Esophagus squamous epithelium (tissue), 5 donors: Measurements from ENCODE around the gene MMP11. TPM values are rescaled to one million over a fixed set of nuclear protein-coding genes. Genes with fewer than 3 reads are reported as not detected.

ENCODE experiments used
- DNase-seq: peaks from one replicate; lab custom pipeline; 2025; lab: John Stamatoyannopoulos, UW
- H3K27ac ChIP-seq, 4 donors: fragments of 200-600 bp; sonication (generic); one replicate each; pipeline ENCODE4 v1.5.1; 2016 to 2019; ENCODE audit warnings: mild to moderate bottlenecking in 1 of 4
- H3K27me3 ChIP-seq, 4 donors: fragments of 200-600 bp; sonication (generic); 1 replicate in 3 of 4; 2 replicates in 1 of 4; pipeline versions ENCODE4 v1.5.1 to v1.6.0; 2017 to 2021; ENCODE audit warnings: antibody characterized with exemption in 1 of 4
- H3K36me3 ChIP-seq, 3 donors: fragments of 200-600 bp; sonication (generic); one replicate each; pipeline ENCODE4 v1.5.1; 2016 to 2019
- H3K4me1 ChIP-seq, 3 donors: fragments of 200-600 bp; sonication (generic); one replicate each; pipeline ENCODE4 v1.5.1; 2017 to 2019
- H3K4me3 ChIP-seq, 4 donors: fragments of 200-600 bp; sonication (generic); 1 replicate in 3 of 4; 2 replicates in 1 of 4; pipeline ENCODE4 v1.5.1; 2016 to 2019; ENCODE audit warnings: mild to moderate bottlenecking in 2 of 4, moderate library complexity in 1 of 4
- H3K9me3 ChIP-seq, 3 donors: fragments of 200-600 bp; sonication (generic); one replicate each; pipeline ENCODE4 v1.5.1; 2016 to 2019
- POLR2A ChIP-seq, 4 donors: fragments of 450-650 bp; IDR thresholded peaks; one replicate each; pipeline ENCODE4 v1.6.1; 2017; ENCODE audit warnings: antibody characterized with exemption in 4 of 4, mild to moderate bottlenecking in 4 of 4, moderate library complexity in 3 of 4
- WGBS, 2 donors: methylation state at CpG; one replicate each; pipeline ENCODE4 v1.1.5; 2018; 5-methylcytosine and 5-hydroxymethylcytosine counted together
- intact Hi-C: fragments of 100-400 bp; cut with DNase I; formaldehyde crosslinking; loops from one replicate; pipeline ENCODE4 v1.15.0; 2022
- total RNA-seq, 4 donors: library from RNA; depleted of rRNA; stranded (reverse); fragments of >200 nt; gene quantifications; one replicate each; pipeline ENCODE4 v1.1.0, GENCODE V29; 2016
- TF ChIP-seq, protein P1 (sequence below), 6 experiments: fragments of 450-650 bp in 4 of 6; fragments of 200-600 bp in 2 of 6; sonication (generic) in 2 of 6; IDR thresholded peaks; one replicate each; pipeline ENCODE4 v1.5.1; 2016 to 2019; ENCODE audit warnings: antibody characterized with exemption in 6 of 6, mild to moderate bottlenecking in 4 of 6, moderate library complexity in 4 of 6
- donor health status: DM: yes; HTN: yes; CAD: no.

Gene MMP11
- total RNA-seq, 4 donors from 2014 or later, result 0.34 to 1.6 (median 1.1) TPM

DNA sequence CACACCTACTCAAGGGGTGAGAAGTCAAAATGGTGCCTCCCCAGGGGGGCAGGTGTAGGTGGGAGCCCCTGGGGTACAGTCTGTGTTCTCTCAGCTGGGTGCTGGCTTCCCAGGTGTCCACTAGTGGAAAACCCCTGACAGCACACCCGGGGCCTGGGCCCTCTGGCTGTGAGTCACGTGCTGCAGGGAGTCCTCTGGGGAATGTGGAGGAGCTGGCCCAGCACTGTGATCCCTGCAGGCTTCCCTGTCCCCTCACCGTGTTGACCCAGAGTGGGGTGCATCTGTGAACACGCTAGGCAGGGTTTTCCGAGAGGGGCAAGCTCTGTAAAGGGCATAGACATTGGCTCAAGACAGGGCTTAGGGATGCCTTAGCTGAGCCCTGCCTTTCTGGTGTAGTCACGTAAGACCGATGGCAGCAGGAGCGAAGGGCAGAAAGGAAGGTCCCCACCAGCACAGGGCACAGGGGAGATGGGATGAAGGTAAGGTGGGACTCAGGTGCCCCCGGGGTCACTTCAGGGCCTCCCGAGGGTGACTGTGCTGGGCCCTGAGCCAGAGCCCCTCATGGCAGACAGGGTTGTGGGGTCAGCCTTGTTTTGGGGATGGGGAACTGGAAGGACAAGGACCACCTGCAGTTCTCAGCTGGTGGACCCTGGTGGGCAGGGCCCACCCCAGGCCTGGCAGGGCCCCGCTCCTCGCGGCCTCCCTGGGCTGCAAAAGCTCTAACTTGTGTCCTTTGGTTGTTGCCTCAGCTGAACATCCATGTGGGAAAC lies 52.0 kb downstream of the MMP11 start:
- Histone ChIP-seq H3K27ac (no peak overlapping the region), H3K36me3 (peaks cover 35 to 98% (median 51%) of the 10 kb centered on the region in 3 donors), H3K4me1 (peaks cover 0 to 5% (median 2%) of the 10 kb centered on the region in 3 donors), H3K9me3 (no peaks in the 10 kb centered on the region), H3K4me3 (no peak overlapping the region), H3K27me3 (no peaks in the 10 kb centered on the region)
- intact Hi-C loops, result no loop called here
- WGBS, 2 donors, result 84 to 95% methylated on average over 6 to 7 of the region's 13 CpGs
- no peak for DNase-seq
- no peak for TF ChIP-seq POLR2A (IDR thresholded peaks at IDR 0.05)
- TF ChIP-seq, protein P1, sequence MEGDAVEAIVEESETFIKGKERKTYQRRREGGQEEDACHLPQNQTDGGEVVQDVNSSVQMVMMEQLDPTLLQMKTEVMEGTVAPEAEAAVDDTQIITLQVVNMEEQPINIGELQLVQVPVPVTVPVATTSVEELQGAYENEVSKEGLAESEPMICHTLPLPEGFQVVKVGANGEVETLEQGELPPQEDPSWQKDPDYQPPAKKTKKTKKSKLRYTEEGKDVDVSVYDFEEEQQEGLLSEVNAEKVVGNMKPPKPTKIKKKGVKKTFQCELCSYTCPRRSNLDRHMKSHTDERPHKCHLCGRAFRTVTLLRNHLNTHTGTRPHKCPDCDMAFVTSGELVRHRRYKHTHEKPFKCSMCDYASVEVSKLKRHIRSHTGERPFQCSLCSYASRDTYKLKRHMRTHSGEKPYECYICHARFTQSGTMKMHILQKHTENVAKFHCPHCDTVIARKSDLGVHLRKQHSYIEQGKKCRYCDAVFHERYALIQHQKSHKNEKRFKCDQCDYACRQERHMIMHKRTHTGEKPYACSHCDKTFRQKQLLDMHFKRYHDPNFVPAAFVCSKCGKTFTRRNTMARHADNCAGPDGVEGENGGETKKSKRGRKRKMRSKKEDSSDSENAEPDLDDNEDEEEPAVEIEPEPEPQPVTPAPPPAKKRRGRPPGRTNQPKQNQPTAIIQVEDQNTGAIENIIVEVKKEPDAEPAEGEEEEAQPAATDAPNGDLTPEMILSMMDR (IDR thresholded peaks at IDR 0.05), result no peak

DNA sequence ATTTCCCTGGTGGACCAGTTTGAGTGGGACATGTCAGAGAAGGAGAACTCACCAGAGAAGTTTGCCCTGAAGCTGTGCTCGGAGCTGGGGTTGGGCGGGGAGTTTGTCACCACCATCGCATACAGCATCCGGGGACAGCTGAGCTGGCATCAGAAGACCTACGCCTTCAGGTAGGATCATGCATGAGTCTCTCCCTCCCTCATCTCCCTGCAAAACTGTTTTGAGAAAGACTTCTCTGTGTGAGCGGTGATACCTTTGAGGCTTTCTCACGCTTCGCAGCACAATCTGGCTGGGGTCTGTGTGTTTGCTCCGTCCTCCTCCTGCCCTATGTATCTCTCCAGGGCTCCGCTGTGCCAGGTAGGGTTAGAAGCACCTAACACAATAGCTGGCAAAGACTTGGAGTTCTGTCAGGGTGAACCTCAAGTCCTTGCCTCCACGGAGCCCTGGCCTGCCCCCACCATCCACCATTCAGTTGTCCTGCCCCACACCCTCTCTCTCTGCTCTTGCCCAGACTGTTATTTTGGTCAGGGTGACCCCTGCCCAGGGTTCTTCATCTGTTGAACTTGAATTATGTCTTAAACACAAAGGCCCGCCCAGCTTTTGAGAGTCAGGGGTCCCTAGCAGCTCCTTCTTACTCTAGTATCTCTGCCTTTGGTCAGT lies 52.7 kb downstream of the MMP11 start:
- no peak overlapping the region for H3K4me3 ChIP-seq
- 90 to 94% methylated on average over 7 to 10 of the region's 12 CpGs for WGBS, 2 donors
- H3K9me3 ChIP-seq, result no peaks in the 10 kb centered on the region
- no peaks in the 10 kb centered on the region for H3K27me3 ChIP-seq
- no peak for TF ChIP-seq POLR2A (IDR thresholded peaks at IDR 0.05)
- TF ChIP-seq, protein P1 (IDR thresholded peaks at IDR 0.05), result no peak
- H3K27ac ChIP-seq, result peak overlapping the region in 1 of 4 donors; percentile 26
- intact Hi-C loops, result no loop called here
- H3K4me1 ChIP-seq, result peaks cover 0 to 5% (median 2%) of the 10 kb centered on the region in 3 donors
- peaks cover 31 to 99% (median 51%) of the 10 kb centered on the region in 3 donors for H3K36me3 ChIP-seq
- no peak for DNase-seq

DNA sequence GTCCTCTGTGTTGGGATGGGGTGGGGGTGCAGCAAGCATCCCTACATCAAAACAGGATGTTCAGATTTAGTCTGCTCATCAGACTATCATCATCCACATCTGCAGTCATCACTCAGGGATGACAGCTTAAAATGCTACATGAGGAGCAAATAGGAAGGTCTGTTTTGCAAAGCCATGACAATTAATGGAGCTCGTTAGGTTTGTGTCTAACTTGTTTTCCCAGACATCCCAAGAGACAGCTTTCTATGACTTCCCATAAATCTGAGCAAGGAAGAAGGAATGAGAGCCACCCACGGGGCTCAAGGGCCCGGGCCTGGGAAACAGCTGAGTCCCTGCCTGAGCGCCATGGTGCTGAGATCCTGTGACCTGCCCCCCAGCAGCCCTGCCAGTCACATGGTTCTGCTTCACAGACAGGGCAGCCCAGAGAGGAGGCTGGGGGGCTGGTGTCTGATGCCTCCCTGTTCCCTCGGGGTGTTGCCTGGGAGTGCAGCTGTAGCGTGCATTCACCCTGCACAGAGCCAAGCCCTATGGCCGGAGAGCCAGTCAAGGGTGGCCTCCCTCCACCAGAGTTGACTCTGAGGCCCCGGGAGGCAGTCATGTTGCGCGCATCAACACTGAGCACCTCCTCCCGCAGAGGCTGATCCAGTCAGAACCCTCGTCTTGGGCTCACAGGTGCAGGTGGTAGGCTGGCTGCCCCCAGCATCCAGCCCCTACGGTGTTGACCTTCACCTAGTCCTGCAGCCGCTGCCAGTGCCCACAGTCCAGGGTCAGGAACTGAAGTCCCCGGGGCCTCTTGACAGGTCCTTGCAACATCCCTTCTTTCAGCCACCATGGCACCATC lies 54.1 kb downstream of the MMP11 start:
- Histone ChIP-seq H3K9me3 (no peaks in the 10 kb centered on the region), H3K4me3 (no peak overlapping the region), H3K36me3 (peaks cover 40 to 100% (median 57%) of the 10 kb centered on the region in 3 donors), H3K4me1 (no peaks in the 10 kb centered on the region), H3K27ac (peak overlapping the region in 1 of 4 donors; percentile 6), H3K27me3 (no peaks in the 10 kb centered on the region)
- 69 to 90% methylated on average over 4 to 6 of the region's 15 CpGs for WGBS, 2 donors
- intact Hi-C loops, result no loop called here
- no peak for TF ChIP-seq POLR2A (IDR thresholded peaks at IDR 0.05)
- TF ChIP-seq, protein P1 (IDR thresholded peaks at IDR 0.05), result no peak
- DNase-seq, result no peak

DNA sequence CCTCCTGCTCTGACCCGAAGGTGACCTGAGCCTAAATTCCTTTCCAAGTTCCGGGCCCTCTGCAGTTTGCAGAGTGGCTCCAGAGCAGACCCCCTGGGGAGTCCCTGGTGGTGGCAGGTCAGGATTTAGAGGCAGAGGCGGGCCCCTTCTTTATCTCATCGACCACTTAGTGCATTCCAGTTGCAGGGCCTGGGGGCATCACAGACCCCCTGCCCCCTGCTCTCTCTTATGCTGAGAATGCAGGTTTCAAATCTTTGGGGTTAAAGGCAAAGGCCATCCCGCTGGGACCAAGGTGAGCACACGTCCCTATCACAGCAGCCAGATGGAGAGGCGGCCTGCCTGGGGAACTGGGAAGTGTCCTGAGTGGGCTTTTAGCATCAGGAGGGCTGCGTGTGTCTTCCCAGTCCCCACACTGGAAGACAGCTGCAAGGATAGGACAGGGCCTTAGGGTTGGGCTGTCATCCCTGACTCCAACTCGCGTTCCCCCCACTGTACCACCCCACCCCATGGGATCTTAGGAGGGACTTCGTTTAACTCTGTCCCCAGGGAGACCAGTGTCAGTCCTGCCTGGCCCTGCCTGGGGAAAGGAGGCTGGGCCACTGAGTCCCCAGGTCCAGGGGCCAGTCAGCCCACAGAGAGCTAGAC lies 54.8 kb downstream of the MMP11 start:
- Histone ChIP-seq H3K4me3 (no peak overlapping the region), H3K36me3 (peaks cover 37 to 100% (median 54%) of the 10 kb centered on the region in 3 donors), H3K4me1 (no peaks in the 10 kb centered on the region), H3K27me3 (no peaks in the 10 kb centered on the region), H3K9me3 (no peaks in the 10 kb centered on the region), H3K27ac (peak overlapping the region in 1 of 4 donors; percentile 25)
- WGBS, 2 donors, result 89 to 98% methylated on average over 5 to 6 of the region's 11 CpGs
- TF ChIP-seq POLR2A (IDR thresholded peaks at IDR 0.05), result no peak
- TF ChIP-seq, protein P1 (IDR thresholded peaks at IDR 0.05), result no peak
- intact Hi-C loops, result no loop called here
- no peak for DNase-seq
